ENCODE measurements around the gene MANSC4.

Gene MANSC4

GRCh38 chr12:27797301-27798025, 17.4 kb upstream of the MANSC4 start:
- no peak for DNase-seq

GRCh38 chr12:27796128-27796527, 16.1 kb upstream of the MANSC4 start:
- no peak for DNase-seq

DNA sequence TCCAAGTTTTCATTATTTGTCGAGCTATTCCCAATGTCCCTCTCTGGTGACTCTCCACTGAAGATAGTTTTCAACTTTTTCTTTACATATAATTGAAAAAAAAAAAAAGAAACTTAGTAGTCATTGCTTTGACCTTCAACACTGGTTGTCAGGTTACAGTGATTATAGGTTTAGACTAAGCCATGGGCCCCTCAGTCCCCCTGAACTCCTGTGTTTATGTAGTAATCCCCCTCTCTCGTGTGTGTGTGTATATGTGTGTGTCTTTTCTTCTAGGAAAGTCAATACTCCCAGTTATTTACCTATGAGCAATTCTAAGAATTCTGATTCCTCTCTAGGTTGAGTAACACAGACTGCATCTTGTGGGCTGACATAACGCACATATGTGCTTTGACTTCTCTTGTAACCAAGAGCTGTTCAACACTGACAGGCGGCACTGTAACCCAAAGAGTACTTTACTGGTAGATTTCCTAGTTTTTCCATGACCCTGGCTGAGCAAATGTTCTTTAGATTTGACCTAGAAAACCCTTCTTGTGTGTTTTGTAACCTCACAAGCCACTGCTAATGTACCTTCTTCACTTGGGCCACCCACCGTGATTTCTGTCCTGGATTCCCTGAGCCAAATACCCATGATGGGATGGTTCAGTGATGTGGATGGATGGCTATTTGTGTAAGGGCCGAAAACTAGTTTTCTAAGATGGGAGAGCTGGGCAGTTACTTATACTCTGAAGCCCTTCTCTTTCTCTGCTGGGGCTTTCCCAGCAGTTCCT, 15.0 kb upstream of the MANSC4 start:
- no peak for DNase-seq

- no peak for DNase-seq
Observed at GRCh38 chr12:27790179-27790578, 10.1 kb upstream of the MANSC4 start.

DNA sequence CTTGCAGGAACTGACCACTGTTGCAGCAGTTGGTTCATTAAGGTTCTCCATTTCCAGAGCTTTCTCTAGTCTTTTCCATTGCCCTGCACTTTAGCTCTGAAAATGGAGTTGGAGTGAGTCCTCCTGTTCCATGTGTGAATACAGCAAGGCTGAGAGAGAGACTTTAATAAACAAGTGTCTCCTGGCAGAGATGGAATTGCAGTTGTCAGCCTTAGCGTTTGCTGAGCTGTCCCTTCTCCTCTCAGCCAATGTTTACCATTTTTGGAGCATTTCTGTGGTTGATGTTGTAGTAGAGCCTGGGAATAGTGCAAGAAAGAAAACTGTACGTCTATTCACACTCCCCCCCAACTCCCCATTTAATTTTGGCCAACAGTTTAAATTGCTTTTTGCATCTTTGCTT, 7.5 kb upstream of the MANSC4 start:
- DNase-seq: no peak

GRCh38 chr12:27785882-27786570, 6.0 kb upstream of the MANSC4 start:
- no peak for DNase-seq

DNA sequence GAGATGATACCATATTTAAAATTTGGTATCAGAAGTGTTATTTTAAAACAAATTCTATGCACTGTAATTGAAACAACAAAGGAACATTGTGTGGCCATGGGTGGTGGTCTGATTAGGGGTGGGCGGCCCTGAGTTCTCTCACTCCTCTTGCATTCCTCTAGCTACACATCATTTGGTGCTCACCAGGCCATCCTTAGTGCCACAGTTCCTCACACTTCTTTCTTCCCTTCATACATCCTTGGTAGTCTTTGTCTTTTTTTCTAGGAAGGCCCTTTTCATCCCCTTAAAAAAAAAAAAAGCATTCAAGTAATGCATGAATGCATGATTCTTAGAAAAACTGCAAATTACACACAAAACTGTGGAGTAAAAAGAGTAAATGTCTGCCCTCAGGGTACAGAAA, 2.4 kb upstream of the MANSC4 start:
- no peak for DNase-seq

- DNase-seq: no peak
Observed at GRCh38 chr12:27781680-27782079, 1.6 kb upstream of the MANSC4 start.

DNA sequence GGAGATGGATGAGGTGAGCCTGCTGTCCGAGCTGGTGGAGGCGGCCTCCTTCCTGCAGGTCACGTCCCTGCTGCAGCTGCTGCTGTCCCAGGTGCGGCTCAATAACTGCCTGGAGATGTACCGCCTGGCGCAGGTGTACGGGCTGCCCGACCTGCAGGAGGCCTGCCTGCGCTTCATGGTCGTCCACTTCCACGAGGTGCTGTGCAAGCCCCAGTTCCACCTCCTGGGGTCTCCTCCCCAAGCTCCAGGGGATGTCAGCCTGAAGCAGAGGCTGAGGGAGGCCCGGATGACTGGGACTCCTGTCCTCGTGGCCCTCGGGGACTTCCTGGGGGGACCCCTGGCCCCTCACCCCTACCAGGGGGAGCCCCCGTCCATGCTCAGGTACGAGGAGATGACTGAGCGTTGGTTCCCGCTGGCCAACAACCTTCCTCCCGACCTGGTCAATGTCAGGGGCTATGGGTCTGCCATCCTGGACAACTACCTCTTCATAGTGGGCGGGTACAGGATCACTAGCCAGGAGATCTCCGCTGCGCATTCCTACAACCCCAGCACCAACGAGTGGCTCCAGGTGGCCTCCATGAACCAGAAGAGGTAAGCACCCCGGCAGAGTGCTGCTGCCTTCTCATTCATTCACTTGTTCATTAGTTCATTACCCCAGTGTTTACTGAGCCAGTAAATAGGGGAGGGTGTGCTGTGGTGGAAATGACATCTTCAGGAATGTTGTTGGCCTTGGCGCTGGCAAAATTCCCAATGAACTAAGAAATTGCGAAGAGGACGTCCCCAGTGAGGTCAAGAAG, 774 bp upstream of the MANSC4 start:
- DNase-seq: peak; percentile 11 to 15

- peak in 1 of 2 donors; percentile 4 for DNase-seq
Observed at GRCh38 chr12:27779416-27779919, 568 bp downstream of the MANSC4 start.

DNA sequence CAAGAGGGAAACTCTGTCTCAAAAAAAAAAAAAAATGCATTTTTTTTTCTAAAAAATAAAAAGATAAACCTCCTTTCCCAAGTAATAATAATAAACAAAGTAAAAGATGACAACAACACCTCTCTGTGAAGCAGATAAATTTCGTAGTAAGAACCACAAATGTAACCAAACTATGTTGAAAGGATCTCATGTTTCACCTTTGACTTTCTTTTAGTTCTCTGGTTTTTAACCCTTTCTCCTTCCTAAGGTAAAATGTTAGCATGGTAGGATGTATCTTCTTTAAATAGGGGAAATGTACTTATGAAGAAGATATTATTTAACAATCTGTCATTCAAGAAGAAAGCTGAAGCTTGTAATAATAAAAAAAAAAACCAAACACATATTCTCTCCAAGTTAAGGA, 1.8 kb downstream of the MANSC4 start:
- no peak for DNase-seq

- DNase-seq: no peak
Observed at GRCh38 chr12:27777141-27777540, 2.9 kb downstream of the MANSC4 start.

- no peak for DNase-seq
Observed at GRCh38 chr12:27772328-27773049, 7.5 kb downstream of the MANSC4 start.

- DNase-seq: no peak
Observed at GRCh38 chr12:27771481-27772327, 8.3 kb downstream of the MANSC4 start.

GRCh38 chr12:27769142-27769673, 10.8 kb downstream of the MANSC4 start:
- no peak for DNase-seq

DNA sequence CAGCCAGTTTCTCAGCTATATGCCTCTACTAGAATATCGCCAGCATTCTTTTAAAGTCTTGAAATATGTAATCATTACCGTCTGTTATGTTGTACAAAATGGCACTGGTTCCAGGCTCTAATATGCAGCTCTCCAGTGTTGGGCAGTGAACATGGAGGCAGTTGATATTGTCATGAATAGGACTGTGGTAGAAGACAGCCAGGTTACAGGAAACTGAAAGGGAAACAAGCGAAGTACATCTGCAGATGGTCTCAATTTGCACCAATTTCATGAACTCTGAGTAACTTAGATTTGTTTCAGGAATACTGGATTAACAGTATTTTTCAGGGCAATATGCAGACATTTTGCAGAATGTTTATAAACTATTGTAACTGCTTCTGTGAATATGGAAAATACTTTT, 13.4 kb downstream of the MANSC4 start:
- DNase-seq: no peak

DNA sequence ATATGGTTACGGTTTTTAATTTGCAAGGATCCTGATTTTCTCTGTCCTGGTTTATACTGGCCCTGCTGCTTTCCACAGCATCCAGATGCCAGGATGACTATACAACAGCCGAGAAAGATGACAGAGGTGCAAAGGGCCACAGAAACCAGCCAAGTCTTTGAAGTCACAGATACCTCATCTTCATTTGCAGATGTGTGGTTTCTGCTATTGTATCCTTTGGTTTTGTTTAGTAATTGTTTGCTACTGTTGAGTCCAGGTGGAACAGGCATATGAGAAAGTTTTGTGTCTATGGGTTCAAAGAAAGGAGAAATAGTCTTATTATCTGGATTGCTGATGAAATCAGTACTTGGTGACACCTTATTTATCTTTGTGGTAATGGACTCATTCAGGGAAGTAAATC, 17.3 kb downstream of the MANSC4 start:
- DNase-seq: no peak

GRCh38 chr12:27756670-27757195, 23.3 kb downstream of the MANSC4 start:
- no peak for DNase-seq

DNA sequence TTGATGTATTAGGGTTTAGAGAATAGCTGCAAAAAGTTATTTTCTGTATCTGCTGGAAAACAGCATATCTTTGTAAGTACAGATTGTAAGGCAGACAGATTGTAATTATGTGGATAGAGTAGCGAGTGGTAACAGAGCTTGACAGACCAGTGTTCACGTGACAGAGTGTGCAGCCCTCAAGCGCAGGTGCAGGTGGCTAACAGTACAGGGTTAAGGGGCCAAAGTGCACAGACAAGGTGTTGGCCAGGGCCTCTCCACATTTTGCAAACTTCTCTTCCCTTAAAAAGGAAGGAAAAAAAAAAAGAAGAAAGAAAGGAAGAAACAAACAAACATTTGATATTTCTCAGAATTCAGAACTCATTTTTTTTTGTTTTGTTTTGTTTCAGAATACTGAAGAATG, 25.2 kb downstream of the MANSC4 start:
- no peak for DNase-seq

GRCh38 chr12:27751386-27752047, 28.5 kb downstream of the MANSC4 start:
- DNase-seq: no peak

All from CD4-positive, alpha-beta T cell treated with Interleukin-1 beta for 1 hour (primary cell).